GM19468 (cell line): Measurements from ENCODE around the gene SLC6A13.
"Not testable (repeated sequence)": the region's sequence is repeated elsewhere in the genome, so short reads cannot be mapped to it uniquely, and the experiment has no call there.

Experiments
- ATAC-seq: cut with Tn5 transposase; IDR thresholded peaks from one replicate; pipeline ENCODE4 v1.9.1; 2021; ENCODE audit warnings: mild to moderate bottlenecking, moderate library complexity, moderate number of reproducible peaks; ENCODE audit not compliant: unreplicated experiment; ENCODE audit errors: extremely low read depth

SLC6A13 gene

GRCh38 chr12:220491-220890 is 42.1 kb downstream of the SLC6A13 start:
- ATAC-seq = no peak

- no peak for ATAC-seq
Observed at GRCh38 chr12:219891-220352, 42.7 kb downstream of the SLC6A13 start.

GRCh38 chr12:218728-219590 is 43.7 kb downstream of the SLC6A13 start:
- no peak for ATAC-seq

DNA sequence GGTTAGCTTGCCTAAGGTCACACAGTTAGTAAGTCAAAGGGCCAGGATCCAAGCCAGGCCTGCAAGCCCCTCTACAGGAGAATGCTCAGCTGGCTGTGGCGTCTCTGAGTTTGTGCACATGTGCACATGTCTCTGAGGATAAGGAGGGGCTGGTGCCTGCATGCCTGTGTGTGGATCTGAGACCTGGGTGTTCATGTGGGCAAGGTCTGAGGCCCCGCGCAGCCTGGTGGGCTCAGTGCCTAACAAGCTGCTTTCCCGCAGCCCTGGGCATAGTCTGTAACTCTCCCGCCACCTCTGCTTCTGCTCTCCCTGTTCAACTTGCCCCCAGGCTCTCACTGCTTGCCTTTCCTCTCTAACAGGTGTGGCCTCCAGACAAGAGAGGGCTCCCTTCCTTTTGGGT is 44.4 kb downstream of the SLC6A13 start:
- no peak for ATAC-seq

- ATAC-seq = not testable (repeated sequence)
Observed at GRCh38 chr12:217029-217428, 45.6 kb downstream of the SLC6A13 start.

DNA sequence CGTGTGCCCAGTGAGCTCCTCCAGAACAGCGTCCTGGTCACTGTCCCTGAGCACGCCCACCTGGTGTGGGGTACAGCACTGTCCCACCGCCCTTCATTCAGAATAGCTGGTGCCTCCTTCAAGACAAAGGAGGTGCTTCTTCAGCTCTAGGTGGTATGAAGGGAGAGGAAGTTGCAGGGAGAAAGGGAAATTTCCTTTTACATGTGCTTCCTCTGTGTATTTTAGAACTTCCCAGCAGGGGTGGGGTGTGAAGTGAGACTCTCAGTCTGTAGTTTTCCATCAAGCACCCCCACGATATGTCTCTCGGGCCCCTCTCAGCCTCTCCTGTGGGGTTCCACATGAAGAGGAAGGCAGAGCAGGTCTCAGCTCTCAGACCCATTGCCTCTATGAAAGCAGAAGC is 47.5 kb downstream of the SLC6A13 start:
- ATAC-seq = no peak

DNA sequence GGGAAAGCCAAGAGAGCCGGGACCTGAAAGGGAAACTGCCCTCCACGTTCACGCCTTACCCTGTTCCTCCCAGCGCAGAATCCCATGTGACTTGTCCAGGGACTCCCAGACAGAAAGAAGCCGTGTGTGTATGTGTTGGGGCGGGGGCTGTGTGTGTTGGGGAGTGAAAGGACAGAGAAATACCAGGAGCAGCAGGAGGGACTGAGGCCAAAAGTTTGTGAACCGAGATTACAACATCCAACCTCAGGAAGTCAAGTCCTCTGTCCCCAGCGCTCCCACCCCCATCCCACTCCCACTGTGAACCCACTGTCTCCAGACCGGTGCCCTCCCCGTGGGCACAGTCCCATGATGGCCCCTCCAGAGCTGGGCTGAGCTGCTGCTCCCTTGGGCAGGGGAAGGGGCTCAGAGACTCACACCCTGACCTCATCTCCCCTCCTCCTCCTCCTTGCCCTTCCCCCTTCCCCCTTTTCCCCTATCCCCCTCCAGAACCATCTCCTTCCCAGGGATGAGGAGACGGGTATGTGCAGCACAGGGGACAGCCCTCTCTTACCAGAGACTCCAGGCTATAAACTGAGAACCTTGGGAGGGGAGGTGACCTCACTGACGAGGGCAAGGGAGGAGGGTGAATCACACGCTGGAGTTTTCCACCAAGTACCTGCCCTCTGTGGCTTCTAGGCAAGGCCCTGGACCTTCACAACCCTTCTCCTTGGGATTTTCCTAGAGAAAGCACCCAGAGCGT is 48.5 kb downstream of the SLC6A13 start, which contains the start of gene SLC6A12:
Gene SLC6A12, minus strand, starts transcription at position 155 of the 739 bp plus-strand sequence. CDS start 4,171 bp downstream, outside the sequence.
- ATAC-seq = no peak

DNA sequence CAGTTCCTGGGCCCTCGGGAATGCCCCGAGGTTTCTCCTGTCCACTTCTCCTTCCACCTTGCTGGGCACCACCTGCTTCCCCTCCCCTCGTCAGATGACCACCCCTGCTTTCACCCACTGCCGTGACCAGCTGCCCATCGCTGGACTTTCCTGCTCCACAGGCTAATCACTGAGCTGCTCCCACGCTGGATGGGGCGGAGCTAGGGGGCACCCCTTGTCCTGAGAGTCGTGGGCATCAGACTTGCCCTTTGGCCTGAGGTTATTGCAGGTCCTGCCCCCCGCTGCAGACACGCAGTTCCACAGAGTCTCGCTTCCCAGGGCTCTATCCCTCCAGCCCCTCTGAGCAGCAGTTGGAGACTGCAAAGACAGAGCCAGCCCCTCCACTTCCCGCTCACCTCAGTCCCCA is 49.1 kb downstream of the SLC6A13 start:
- no peak for ATAC-seq

GRCh38 chr12:212715-213526 is 49.7 kb downstream of the SLC6A13 start:
- no peak for ATAC-seq

DNA sequence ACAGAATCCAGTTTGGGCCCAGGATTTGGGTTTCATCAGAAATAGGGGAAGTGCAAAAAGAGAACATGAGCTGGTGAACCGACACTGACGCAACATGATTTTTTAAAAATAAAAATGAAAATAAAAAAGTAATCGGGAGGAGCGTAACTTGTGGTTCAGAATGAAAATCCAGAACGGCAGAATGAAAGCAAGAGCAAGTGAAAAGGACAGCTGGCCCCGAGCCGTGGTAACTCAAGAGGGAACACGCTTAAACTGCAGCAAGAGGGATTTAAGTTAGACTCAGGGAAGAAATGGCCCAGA is 50.3 kb downstream of the SLC6A13 start:
- no peak for ATAC-seq

GRCh38 chr12:211639-212414 is 50.8 kb downstream of the SLC6A13 start:
- ATAC-seq = no peak

DNA sequence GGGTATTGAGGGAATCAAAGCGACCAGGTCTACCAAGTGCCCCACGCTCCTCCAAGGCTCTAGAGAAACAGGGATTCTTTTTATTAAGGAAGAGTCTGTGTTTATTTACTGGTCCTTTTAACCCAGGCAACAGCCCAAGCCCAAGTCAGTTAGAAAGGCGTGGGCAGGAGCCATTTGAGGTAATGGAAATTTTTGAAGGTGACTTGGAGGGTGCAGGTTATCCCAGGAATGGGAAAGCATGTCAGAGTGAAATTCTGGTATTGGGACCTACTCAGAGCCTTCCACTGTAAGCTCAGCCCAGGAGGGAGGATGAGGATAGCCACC is 51.5 kb downstream of the SLC6A13 start:
- ATAC-seq = no peak

GRCh38 chr12:210277-211141 is 52.1 kb downstream of the SLC6A13 start:
- ATAC-seq = no peak

GRCh38 chr12:209851-210250 is 52.8 kb downstream of the SLC6A13 start:
- ATAC-seq = no peak

- ATAC-seq = no peak
Observed at GRCh38 chr12:209246-209645, 53.4 kb downstream of the SLC6A13 start.

GRCh38 chr12:208813-209212 is 53.8 kb downstream of the SLC6A13 start:
- no peak for ATAC-seq

- no peak for ATAC-seq
Observed at GRCh38 chr12:207804-208203, 54.8 kb downstream of the SLC6A13 start.

- no peak for ATAC-seq
Observed at GRCh38 chr12:206746-207440, 55.7 kb downstream of the SLC6A13 start.
